ENCODE results near the gene DCT. TPM values are rescaled to one million over a fixed set of nuclear protein-coding genes. Genes with fewer than 3 reads are reported as not detected.

Gene DCT
- total and polyA plus RNA-seq, 2 of the 4 experiments (the other 2 are of a cell fraction) = not detected

DNA sequence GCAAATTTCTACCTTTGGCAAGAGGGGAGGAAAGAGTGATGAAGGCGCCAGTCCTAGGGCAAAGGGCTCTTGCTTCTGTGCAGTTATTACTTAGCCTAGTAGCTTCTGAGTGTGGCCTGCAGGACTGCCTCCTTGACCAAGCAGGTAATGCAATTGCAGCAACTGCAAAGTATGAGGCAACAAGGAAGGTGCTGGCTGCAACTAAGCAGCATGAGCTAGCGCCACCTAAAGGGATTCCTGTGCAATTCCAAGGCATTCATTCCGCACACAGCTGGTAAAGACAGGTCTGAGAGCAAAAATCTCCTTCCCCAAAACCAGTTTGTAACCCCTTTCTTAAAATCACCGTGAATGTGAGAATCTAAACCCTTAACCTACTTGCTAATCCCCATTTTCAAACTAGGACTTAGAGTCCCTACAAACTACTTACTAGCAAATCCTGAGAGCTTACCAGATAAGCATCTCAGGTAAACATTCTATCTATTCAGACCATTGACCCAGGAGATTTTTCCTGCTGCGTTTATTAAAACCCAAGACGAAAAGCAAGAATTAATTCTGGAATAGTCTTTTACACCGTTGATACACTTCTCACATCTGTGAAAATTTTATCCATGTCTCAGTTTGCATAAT lies 62.9 kb downstream of the DCT start:
- DNase-seq (peak; percentile 24), ATAC-seq (ENCODE audit: low read depth) (no peak)
- TF ChIP-seq RFX5 (IDR thresholded peaks at IDR 0.05; ENCODE audit: low read depth, low read length) = no peak
- TF ChIP-seq, protein P1, sequence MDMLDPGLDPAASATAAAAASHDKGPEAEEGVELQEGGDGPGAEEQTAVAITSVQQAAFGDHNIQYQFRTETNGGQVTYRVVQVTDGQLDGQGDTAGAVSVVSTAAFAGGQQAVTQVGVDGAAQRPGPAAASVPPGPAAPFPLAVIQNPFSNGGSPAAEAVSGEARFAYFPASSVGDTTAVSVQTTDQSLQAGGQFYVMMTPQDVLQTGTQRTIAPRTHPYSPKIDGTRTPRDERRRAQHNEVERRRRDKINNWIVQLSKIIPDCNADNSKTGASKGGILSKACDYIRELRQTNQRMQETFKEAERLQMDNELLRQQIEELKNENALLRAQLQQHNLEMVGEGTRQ (IDR thresholded peaks at IDR 0.05; ENCODE audit: low read depth, low read length) = no peak
- no peak for TF ChIP-seq MAZ (IDR thresholded peaks at IDR 0.05; ENCODE audit: borderline replicate concordance, low read depth, low read length)
- peak; percentile 59 for TF ChIP-seq CEBPB (IDR thresholded peaks at IDR 0.05; ENCODE audit: low read depth, low read length)
- TF ChIP-seq BHLHE40 (IDR thresholded peaks at IDR 0.05; ENCODE audit: low read depth, low read length) = no peak
- peak; percentile 40 for TF ChIP-seq CTCF (conservative IDR thresholded peaks at IDR 0.05; ENCODE audit: low read depth, low read length)
- TF ChIP-seq RCOR1 (IDR thresholded peaks at IDR 0.05; ENCODE audit: insufficient replicate concordance, low read length) = no peak
- TF ChIP-seq FOS (IDR thresholded peaks at IDR 0.05; ENCODE audit: low read depth, low read length) = no peak
- no peak for TF ChIP-seq POLR2A (IDR thresholded peaks at IDR 0.05; ENCODE audit: low read depth, low read length)
- TF ChIP-seq NFE2L2 (IDR thresholded peaks at IDR 0.05; ENCODE audit: low read depth, low read length) = no peak
- peak; percentile 50; the same call in 1 of the 2 replicates for TF ChIP-seq RAD21 (IDR thresholded peaks at IDR 0.05; ENCODE audit: low read length)
- no peak for TF ChIP-seq MXI1 (IDR thresholded peaks at IDR 0.05; ENCODE audit: borderline replicate concordance, low read depth, low read length)
- no peak for TF ChIP-seq CHD1 (IDR thresholded peaks at IDR 0.05; ENCODE audit: low read depth, low read length)
- TF ChIP-seq MAFK (IDR thresholded peaks at IDR 0.05; ENCODE audit: low read depth, low read length) = no peak
- 0 out of 2 replicates have a peak, but pooled peaks have one; percentile 11 for TF ChIP-seq SMC3 (IDR thresholded peaks at IDR 0.05; ENCODE audit: low read depth, low read length)
- TF ChIP-seq ELK1 (IDR thresholded peaks at IDR 0.05; ENCODE audit: borderline replicate concordance, low read depth, low read length) = no peak
- Histone ChIP-seq H3K27me3 (ENCODE audit: control insufficient read depth, insufficient read depth, low read length) (peaks cover 5% of the 10 kb centered on the region), H3K4me2 (ENCODE audit: low read depth, low read length) (no peak overlapping the region), H2AK9ac (replicated peaks; ENCODE audit: low read depth, low read length, poor library complexity) (no peak overlapping the region), H2AK5ac (ENCODE audit: low read depth, low read length) (no peak overlapping the region), H2BK20ac (ENCODE audit: low read depth, low read length) (no peak overlapping the region), H3K23ac (ENCODE audit: low read depth, low read length) (no peak overlapping the region), H3K56ac (ENCODE audit: extremely low read depth, insufficient read depth, low read length) (no peak overlapping the region), H3K36me3 (ENCODE audit: control insufficient read depth, insufficient read depth, low read length) (no peaks in the 10 kb centered on the region), H3K9ac (ENCODE audit: low read depth, low read length) (no peak overlapping the region), H2BK5ac (ENCODE audit: low read depth, low read length, poor library complexity, severe bottlenecking) (no peak overlapping the region), H4K20me1 (ENCODE audit: insufficient read depth, low read length) (no peaks in the 10 kb centered on the region), H4K5ac (ENCODE audit: low read depth, low read length) (no peak overlapping the region), H3K14ac (replicated peaks; ENCODE audit: low read depth, low read length) (no peak overlapping the region), H3K9me3 (ENCODE audit: control insufficient read depth, insufficient read depth, low read length) (no peaks in the 10 kb centered on the region), H3K9me1 (ENCODE audit: insufficient read depth, low read length) (no peaks in the 10 kb centered on the region), H2AFZ (replicated peaks; ENCODE audit: low read length, poor library complexity) (no peak overlapping the region), H4K8ac (ENCODE audit: low read depth in 2 of 2, low read length in 2 of 2) (no peak overlapping the region), H3K18ac (ENCODE audit: low read depth, low read length) (no peak overlapping the region), H3K4me1 (ENCODE audit: control insufficient read depth, insufficient read depth, low read length) (no peaks in the 10 kb centered on the region), H3K27ac (ENCODE audit: insufficient read depth, low read length) (no peak overlapping the region), H3K4me3 (ENCODE audit: insufficient read depth, low read depth, low read length) (no peak overlapping the region), H4K91ac (ENCODE audit: insufficient read depth, low read depth, low read length) (no peak overlapping the region), H3K4ac (ENCODE audit: low read depth, low read length) (no peak overlapping the region), H2BK120ac (ENCODE audit: low read depth, low read length) (no peak overlapping the region), H2BK15ac (ENCODE audit: low read depth, low read length) (no peak overlapping the region), H3K79me1 (ENCODE audit: low read depth in 1 of 2, low read length in 2 of 2) (no peaks in the 10 kb centered on the region)
- intact Hi-C loops (cut with micrococcal nuclease) (no loop called here), in situ Hi-C loops (cut with MboI; ENCODE audit: low sequenced_read_pairs) (no loop called here), dilution Hi-C loops (cut with HindIII; ENCODE audit: low sequenced_read_pairs, unreplicated experiment) (no loop called here)
- ChIA-PET POLR2A (ENCODE audit: unreplicated experiment) (no interaction called here), CTCF (interaction anchor here (0.6 to 0.7 kb wide), 2 partner anchors 20 to 32 kb away, joined by 7 to 8 read pairs; no protein-coding TSS in a partner anchor)
- 63% methylated on average over 3 of the region's 7 CpGs; no CpG with 5 or more reads in 1 of the 2 experiments for WGBS, 2 experiments (ENCODE audit: extremely low coverage in 2 of 2, insufficient read length in 1 of 2)
- no TSS peak for BruUV-seq (replicated peaks)

Measured in IMR-90 (cell line).